AG04450 (cell line): ENCODE results near the gene TRAP1. TPM values are rescaled to one million over a fixed set of nuclear protein-coding genes. Genes with fewer than 3 reads are reported as not detected.

Source experiments
- CTCF ChIA-PET: fragments of 300-600, 350-600 bp; formaldehyde crosslinking; extraction: SDS; loops from one replicate; lab custom pipeline; 2022; ENCODE audit warnings: antibody characterized with exemption, inconsistent platforms; lab: Charles Lee
- POLR2A ChIA-PET: fragments of 350-600 bp; formaldehyde crosslinking; extraction: SDS; loops from one replicate; lab custom pipeline; 2021; ENCODE audit warnings: antibody characterized with exemption, inconsistent platforms; lab: Yijun Ruan, JAX
- DNase-seq: peaks from one replicate; pipeline ENCODE4 v3.0.0-alpha.2; 2011; ENCODE audit warnings: low read depth, low spot score
- H3K27ac ChIP-seq: one replicate; pipeline ENCODE4 v1.5.1; 2012; ENCODE audit warnings: low read depth, low read length, control low read depth
- H3K27me3 ChIP-seq: one replicate; pipeline ENCODE4 v1.6.0; 2012; ENCODE audit warnings: low read length; ENCODE audit not compliant: control insufficient read depth, insufficient read depth
- H3K4me3 ChIP-seq: 2 replicates; pipeline ENCODE4 v1.5.1; 2011; ENCODE audit warnings: mild to moderate bottlenecking, low read depth, low read length, control low read depth
- H3K9me3 ChIP-seq: 2 replicates; pipeline ENCODE4 v1.5.1; 2012; ENCODE audit warnings: low read length; ENCODE audit not compliant: control insufficient read depth, insufficient read depth
- CTCF ChIP-seq: IDR thresholded peaks from 2 replicates; pipeline ENCODE4 v1.5.1; 2011; ENCODE audit warnings: low read depth, low read length, control low read depth, inconsistent platforms
- polyA plus RNA-seq: library from polyadenylated mRNA; depleted of rRNA; stranded (reverse); fragments of >200 nt; gene quantifications from 2 replicates; pipeline ENCODE4 v1.2.3, GENCODE V29; 2011

Gene TRAP1
- polyA plus RNA-seq, 1 experiment = 83.9 TPM

GRCh38 chr16:3669082-3669481 is 48.2 kb downstream of the TRAP1 start:
- no peak for DNase-seq
- TF ChIP-seq CTCF = no peak
- no peak overlapping the region for H3K27ac ChIP-seq
- H3K9me3 ChIP-seq = peaks cover 18% of the 10 kb centered on the region
- H3K4me3 ChIP-seq = no peak overlapping the region
- ChIA-PET CTCF (no interaction called here), POLR2A (no interaction called here)
- H3K27me3 ChIP-seq = no peaks in the 10 kb centered on the region

GRCh38 chr16:3668626-3669025 is 48.7 kb downstream of the TRAP1 start:
- no peak for TF ChIP-seq CTCF
- H3K9me3 ChIP-seq = peaks cover 18% of the 10 kb centered on the region
- H3K27me3 ChIP-seq = no peaks in the 10 kb centered on the region
- H3K4me3 ChIP-seq = no peak overlapping the region
- no peak overlapping the region for H3K27ac ChIP-seq
- DNase-seq = no peak
- POLR2A ChIA-PET = no interaction called here
- CTCF ChIA-PET = no interaction called here

GRCh38 chr16:3665508-3665907 is 51.8 kb downstream of the TRAP1 start:
- Histone ChIP-seq H3K27ac (no peak overlapping the region), H3K9me3 (peaks cover 15% of the 10 kb centered on the region), H3K27me3 (no peaks in the 10 kb centered on the region), H3K4me3 (no peak overlapping the region)
- ChIA-PET POLR2A (no interaction called here), CTCF (no interaction called here)
- DNase-seq = no peak
- no peak for TF ChIP-seq CTCF

- Histone ChIP-seq H3K4me3 (no peak overlapping the region), H3K27me3 (no peaks in the 10 kb centered on the region), H3K9me3 (peaks cover 13% of the 10 kb centered on the region), H3K27ac (no peak overlapping the region)
- ChIA-PET POLR2A (no interaction called here), CTCF (no interaction called here)
- no peak for DNase-seq
- no peak for TF ChIP-seq CTCF
Observed at GRCh38 chr16:3664187-3664896, 53.0 kb downstream of the TRAP1 start.

- Histone ChIP-seq H3K4me3 (no peak overlapping the region), H3K9me3 (no peaks in the 10 kb centered on the region; the same call in 1 of the 2 replicates), H3K27me3 (no peaks in the 10 kb centered on the region), H3K27ac (no peak overlapping the region)
- no peak for TF ChIP-seq CTCF
- ChIA-PET CTCF (no interaction called here), POLR2A (no interaction called here)
- no peak for DNase-seq
Observed at GRCh38 chr16:3662601-3663000, 54.7 kb downstream of the TRAP1 start.
